Measurements from ENCODE around the gene KCNQ1. TPM values are rescaled to one million over a fixed set of nuclear protein-coding genes. Genes with fewer than 3 reads are reported as not detected.

KCNQ1 gene
- total RNA-seq, 2 donors from 2014 or later = 4.4 to 25.3 TPM

DNA sequence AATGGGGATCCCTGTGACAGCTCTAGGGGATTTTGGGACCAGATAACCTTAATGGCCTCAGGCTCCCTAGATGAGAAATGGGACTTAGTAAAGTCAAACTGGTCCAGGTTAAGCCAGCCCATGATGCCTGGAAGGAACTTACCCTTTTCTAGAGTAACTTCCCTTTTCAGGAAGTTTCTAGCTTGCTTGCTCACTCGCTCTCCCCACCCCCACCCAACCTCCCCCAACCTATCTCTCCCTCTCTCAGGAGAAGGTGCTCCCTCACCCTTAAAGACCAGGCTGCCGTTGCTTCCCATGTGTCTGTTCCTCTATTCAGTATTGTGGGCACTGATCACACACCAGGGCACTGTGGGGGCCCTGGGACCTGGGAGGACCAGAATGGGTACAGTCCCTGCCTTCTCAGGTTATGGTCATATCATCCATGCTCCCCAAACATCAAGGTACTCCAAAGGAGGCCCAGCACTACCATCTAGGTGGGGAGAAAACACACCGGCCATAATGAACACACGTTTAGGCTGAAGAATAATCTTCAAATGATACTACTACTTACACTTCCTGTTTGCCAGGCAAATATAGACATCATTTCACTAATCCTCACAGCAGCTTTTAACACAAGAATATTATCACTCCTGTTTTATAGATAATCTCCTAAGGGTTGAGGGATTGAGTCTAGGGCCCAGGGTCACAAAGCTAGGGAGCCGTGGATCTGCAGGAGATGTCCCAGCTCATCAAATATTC is 236.8 kb downstream of the KCNQ1 start:
- TF ChIP-seq, protein P1, sequence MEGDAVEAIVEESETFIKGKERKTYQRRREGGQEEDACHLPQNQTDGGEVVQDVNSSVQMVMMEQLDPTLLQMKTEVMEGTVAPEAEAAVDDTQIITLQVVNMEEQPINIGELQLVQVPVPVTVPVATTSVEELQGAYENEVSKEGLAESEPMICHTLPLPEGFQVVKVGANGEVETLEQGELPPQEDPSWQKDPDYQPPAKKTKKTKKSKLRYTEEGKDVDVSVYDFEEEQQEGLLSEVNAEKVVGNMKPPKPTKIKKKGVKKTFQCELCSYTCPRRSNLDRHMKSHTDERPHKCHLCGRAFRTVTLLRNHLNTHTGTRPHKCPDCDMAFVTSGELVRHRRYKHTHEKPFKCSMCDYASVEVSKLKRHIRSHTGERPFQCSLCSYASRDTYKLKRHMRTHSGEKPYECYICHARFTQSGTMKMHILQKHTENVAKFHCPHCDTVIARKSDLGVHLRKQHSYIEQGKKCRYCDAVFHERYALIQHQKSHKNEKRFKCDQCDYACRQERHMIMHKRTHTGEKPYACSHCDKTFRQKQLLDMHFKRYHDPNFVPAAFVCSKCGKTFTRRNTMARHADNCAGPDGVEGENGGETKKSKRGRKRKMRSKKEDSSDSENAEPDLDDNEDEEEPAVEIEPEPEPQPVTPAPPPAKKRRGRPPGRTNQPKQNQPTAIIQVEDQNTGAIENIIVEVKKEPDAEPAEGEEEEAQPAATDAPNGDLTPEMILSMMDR (IDR thresholded peaks at IDR 0.05) = no peak
- DNase-seq (ENCODE audit: low spot score) = no peak

DNA sequence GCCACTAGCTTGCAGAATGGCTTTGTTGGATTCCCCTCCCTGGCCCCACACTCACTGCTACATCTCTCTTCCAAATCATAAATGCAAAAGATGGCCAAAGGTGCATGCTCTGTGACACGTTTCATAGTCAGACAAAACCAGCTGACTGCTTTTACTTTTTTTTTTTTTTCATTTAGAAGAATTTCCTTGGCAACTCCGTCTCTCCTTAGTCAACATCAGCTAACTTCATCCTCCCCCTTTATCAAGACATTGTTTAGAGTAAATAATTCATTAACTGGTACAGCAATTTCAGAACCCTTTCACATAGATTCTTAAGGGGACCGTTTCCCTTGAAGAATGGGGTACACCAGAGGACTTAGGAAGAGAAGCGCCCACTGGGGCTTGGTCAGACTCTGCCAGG is 239.0 kb downstream of the KCNQ1 start:
- H3K4me1 ChIP-seq (ENCODE audit: control insufficient read depth in 1 of 2, low read depth in 2 of 2) = no peaks in the 10 kb centered on the region
- DNase-seq (ENCODE audit: low spot score) = no peak

More for the DNA sequence above, 236.8 kb downstream of the KCNQ1 start:
- no peak overlapping the region for H3K4me3 ChIP-seq
- no peak overlapping the region for H3K27ac ChIP-seq
- no peaks in the 10 kb centered on the region for H3K9me3 ChIP-seq
- H3K27me3 ChIP-seq (replicated peaks; ENCODE audit: insufficient read depth) = no peaks in the 10 kb centered on the region
- no peaks in the 10 kb centered on the region for H3K36me3 ChIP-seq
- no peak for ATAC-seq (ENCODE audit: insufficient number of reproducible peaks, low FRiP score, low read depth)
- H3K4me1 ChIP-seq (ENCODE audit: control insufficient read depth in 1 of 2, low read depth in 2 of 2) = no peaks in the 10 kb centered on the region

DNA sequence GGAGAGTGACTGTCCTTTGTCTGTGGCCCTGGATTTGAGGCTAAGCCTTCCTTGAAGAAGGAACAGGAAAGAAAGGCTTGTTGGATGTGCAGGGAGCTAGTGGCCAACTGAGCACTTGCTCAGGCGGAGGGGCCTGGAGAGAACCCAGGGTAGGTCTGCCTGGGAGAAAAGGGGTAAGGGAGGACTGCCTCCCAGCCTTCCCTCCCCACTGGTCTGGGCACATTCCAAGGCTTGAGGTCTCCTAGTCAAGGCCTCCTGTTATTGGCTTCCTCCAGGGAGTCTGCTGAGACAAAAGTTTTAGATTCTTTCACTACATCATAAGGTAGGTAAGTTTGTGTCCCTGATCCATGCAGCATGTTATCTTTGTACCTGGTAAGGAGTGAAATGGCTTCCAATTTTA is 239.8 kb downstream of the KCNQ1 start:
- Histone ChIP-seq H3K4me1 (ENCODE audit: control insufficient read depth in 1 of 2, low read depth in 2 of 2) (no peaks in the 10 kb centered on the region), H3K36me3 (no peaks in the 10 kb centered on the region), H3K27me3 (replicated peaks; ENCODE audit: insufficient read depth) (no peaks in the 10 kb centered on the region), H3K9me3 (no peaks in the 10 kb centered on the region), H3K27ac (no peak overlapping the region), H3K4me3 (no peak overlapping the region)
- ATAC-seq (ENCODE audit: insufficient number of reproducible peaks, low FRiP score, low read depth) (no peak), DNase-seq (ENCODE audit: low spot score) (no peak)
- TF ChIP-seq, protein P1 (IDR thresholded peaks at IDR 0.05) = no peak

More for the DNA sequence above, 239.0 kb downstream of the KCNQ1 start:
- Histone ChIP-seq H3K27me3 (replicated peaks; ENCODE audit: insufficient read depth) (no peaks in the 10 kb centered on the region), H3K27ac (no peak overlapping the region), H3K36me3 (no peaks in the 10 kb centered on the region), H3K4me3 (no peak overlapping the region), H3K9me3 (no peaks in the 10 kb centered on the region)
- ATAC-seq (ENCODE audit: insufficient number of reproducible peaks, low FRiP score, low read depth) = no peak
- TF ChIP-seq, protein P1 (IDR thresholded peaks at IDR 0.05) = no peak

DNA sequence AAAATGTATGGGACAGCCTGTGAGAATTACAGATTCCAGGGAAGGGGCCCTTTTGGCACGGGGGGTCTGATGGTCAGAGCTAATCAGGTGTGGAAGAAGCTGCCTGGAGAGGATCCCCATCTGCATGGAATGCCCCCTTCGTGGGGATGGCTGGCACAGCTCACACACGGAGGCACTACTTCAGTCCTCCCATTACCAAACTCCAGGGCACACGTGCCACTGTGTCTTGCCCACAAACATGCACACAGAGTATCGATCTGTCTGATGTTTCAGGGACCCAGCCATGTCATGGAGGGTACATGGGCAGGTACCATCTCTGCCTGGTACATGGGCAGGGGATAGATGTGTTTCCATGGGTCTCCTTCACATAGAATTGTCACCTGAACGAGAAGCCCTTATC is 240.2 kb downstream of the KCNQ1 start:
- ATAC-seq (ENCODE audit: insufficient number of reproducible peaks, low FRiP score, low read depth) = no peak
- Histone ChIP-seq H3K4me3 (no peak overlapping the region), H3K4me1 (ENCODE audit: control insufficient read depth in 1 of 2, low read depth in 2 of 2) (no peaks in the 10 kb centered on the region), H3K9me3 (no peaks in the 10 kb centered on the region), H3K36me3 (no peaks in the 10 kb centered on the region), H3K27ac (no peak overlapping the region), H3K27me3 (replicated peaks; ENCODE audit: insufficient read depth) (no peaks in the 10 kb centered on the region)
- TF ChIP-seq, protein P1 (IDR thresholded peaks at IDR 0.05) = no peak
- no peak for DNase-seq (ENCODE audit: low spot score)

DNA sequence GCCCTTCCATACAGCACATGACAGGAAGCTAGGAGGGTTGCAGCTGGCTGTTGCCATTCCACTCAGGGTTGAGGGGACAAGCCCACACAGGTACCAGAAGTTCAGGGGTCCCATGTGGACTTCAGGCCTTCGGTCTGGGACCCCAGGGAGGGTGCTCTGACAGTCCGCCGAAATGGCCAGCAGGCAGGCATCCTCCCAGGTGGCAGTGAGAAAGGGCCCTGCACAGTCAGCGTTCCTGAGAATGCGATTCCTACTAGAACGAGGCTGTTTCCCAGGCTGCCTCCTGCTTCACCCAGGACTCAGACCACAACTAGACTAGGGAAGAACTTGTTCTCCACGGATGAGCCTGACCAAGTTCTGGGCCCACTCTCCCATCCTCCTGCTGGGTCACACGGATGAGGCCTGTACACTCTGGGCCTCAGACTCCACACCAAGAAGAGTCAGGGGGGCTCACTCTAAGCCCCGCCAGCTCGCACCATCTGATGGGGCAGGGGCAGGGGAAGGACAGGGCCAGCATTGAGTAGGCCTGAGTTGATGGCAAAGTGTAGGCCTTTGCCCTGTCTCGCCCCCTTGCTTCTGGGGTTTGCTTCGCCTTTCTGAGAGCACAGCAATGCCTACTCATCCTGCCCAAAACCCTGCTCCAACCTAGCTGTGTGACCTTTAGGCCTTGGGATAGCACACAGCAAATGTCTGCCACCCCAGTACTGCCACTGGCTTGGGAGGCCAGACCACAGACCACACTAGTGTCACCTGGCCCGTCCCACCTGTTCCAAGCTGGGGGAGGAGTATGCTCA is 241.0 kb downstream of the KCNQ1 start:
- no peak overlapping the region for H3K27ac ChIP-seq
- no peak overlapping the region for H3K4me3 ChIP-seq
- H3K27me3 ChIP-seq (replicated peaks; ENCODE audit: insufficient read depth) = no peaks in the 10 kb centered on the region
- no peaks in the 10 kb centered on the region for H3K36me3 ChIP-seq
- DNase-seq (ENCODE audit: low spot score) = no peak
- no peak for ATAC-seq (ENCODE audit: insufficient number of reproducible peaks, low FRiP score, low read depth)
- H3K9me3 ChIP-seq = no peaks in the 10 kb centered on the region
- no peaks in the 10 kb centered on the region for H3K4me1 ChIP-seq (ENCODE audit: control insufficient read depth in 1 of 2, low read depth in 2 of 2)
- TF ChIP-seq, protein P1 (IDR thresholded peaks at IDR 0.05) = no peak
